NCI-H1694 (cell line): ENCODE results near the gene ESR1.
A peak's percentile ranks its signal among the peaks of the same experiment; 100 is the strongest.

Experiments used
- DNase-seq: peaks from one replicate; lab custom pipeline; 2025; lab: John Stamatoyannopoulos, UW

ESR1 gene

DNA sequence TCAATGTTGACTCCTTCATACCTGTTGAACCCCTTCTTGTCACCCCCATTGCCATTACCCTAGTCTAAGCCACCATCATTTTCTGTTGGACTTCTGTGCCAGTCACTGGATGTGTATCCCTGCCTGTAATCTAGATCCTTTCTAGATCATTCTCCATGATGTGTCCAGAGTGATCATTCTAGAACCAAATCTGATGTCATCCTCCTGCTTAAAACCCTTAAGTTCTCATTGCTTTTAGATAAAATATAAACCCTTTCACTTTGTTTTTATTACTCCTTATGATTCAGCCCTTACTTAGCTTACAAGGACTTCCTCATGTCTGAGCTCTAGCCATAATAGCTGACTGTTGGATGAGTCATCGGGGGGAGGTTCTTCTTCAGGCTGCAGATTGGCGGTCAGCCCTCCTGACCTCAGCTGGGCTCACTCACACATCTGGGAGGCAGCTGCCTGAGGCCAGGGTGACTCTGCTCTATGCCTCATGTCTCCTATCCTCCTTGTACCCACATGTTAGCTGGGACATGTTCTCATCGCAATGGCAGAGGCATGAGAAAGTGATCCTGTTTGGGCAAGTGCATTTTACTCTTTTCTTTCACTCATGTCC is 287.6 kb downstream of the ESR1 start:
- DNase-seq = no peak

DNA sequence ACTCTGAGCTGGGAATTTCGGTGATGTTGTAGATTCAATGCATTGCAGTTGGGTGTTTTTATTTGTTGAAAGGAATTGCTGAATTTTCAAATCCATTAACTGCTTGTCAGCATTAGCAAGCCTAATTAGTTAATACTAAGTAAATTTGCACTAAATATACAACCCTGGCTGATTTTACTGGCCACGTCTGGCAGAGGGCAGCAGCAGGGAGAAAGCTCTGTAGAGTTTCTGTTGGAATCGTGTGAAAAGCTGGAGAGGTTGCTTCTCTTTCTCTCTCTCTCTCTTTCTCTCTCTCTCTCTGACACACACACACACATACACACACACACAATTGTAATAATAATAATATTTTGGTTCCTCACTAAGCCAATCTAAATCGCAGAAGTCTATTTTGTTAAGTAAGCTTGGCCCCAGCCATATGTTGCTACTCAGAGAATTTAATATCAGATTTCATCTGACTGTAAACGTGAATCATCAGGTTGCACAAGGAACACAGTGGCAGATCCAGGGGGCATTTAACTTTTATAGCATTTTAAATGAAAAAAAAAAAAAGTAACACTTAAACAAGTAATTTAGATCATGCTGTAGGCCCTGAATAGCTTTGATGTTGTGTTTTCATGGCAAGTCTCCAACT is 289.5 kb downstream of the ESR1 start:
- no peak for DNase-seq

DNA sequence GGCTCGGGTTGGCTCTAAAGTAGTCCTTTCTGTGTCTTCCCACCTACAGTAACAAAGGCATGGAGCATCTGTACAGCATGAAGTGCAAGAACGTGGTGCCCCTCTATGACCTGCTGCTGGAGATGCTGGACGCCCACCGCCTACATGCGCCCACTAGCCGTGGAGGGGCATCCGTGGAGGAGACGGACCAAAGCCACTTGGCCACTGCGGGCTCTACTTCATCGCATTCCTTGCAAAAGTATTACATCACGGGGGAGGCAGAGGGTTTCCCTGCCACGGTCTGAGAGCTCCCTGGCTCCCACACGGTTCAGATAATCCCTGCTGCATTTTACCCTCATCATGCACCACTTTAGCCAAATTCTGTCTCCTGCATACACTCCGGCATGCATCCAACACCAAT is 291.2 kb downstream of the ESR1 start:
- DNase-seq = no peak

DNA sequence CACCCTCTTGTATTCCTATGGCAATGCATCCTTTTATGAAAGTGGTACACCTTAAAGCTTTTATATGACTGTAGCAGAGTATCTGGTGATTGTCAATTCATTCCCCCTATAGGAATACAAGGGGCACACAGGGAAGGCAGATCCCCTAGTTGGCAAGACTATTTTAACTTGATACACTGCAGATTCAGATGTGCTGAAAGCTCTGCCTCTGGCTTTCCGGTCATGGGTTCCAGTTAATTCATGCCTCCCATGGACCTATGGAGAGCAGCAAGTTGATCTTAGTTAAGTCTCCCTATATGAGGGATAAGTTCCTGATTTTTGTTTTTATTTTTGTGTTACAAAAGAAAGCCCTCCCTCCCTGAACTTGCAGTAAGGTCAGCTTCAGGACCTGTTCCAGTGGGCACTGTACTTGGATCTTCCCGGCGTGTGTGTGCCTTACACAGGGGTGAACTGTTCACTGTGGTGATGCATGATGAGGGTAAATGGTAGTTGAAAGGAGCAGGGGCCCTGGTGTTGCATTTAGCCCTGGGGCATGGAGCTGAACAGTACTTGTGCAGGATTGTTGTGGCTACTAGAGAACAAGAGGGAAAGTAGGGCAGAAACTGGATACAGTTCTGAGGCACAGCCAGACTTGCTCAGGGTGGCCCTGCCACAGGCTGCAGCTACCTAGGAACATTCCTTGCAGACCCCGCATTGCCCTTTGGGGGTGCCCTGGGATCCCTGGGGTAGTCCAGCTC is 292.1 kb downstream of the ESR1 start:
- DNase-seq = no peak

DNA sequence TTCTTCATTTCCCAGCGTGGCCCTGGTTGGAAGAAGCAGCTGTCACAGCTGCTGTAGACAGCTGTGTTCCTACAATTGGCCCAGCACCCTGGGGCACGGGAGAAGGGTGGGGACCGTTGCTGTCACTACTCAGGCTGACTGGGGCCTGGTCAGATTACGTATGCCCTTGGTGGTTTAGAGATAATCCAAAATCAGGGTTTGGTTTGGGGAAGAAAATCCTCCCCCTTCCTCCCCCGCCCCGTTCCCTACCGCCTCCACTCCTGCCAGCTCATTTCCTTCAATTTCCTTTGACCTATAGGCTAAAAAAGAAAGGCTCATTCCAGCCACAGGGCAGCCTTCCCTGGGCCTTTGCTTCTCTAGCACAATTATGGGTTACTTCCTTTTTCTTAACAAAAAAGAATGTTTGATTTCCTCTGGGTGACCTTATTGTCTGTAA is 292.7 kb downstream of the ESR1 start:
- no peak for DNase-seq

DNA sequence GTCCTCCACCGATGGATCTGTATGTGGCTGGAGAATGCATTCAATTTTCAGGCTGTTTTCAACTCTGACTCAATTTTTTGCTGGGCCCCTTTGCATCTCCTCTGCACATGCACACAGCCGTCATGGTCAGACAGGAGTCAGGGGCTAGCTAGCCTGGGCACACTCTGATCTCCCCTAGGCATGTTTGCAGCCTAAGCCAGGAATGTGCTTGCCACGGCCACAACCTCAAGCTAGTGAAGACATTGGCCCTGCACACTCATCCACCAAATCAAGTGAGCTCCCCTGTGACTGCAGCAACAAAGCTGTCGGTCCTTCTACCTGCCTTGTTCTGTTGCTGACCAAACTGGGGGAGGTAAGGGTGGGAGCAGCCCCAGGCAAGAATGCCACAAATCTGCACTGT is 300.5 kb downstream of the ESR1 start:
- no peak for DNase-seq

DNA sequence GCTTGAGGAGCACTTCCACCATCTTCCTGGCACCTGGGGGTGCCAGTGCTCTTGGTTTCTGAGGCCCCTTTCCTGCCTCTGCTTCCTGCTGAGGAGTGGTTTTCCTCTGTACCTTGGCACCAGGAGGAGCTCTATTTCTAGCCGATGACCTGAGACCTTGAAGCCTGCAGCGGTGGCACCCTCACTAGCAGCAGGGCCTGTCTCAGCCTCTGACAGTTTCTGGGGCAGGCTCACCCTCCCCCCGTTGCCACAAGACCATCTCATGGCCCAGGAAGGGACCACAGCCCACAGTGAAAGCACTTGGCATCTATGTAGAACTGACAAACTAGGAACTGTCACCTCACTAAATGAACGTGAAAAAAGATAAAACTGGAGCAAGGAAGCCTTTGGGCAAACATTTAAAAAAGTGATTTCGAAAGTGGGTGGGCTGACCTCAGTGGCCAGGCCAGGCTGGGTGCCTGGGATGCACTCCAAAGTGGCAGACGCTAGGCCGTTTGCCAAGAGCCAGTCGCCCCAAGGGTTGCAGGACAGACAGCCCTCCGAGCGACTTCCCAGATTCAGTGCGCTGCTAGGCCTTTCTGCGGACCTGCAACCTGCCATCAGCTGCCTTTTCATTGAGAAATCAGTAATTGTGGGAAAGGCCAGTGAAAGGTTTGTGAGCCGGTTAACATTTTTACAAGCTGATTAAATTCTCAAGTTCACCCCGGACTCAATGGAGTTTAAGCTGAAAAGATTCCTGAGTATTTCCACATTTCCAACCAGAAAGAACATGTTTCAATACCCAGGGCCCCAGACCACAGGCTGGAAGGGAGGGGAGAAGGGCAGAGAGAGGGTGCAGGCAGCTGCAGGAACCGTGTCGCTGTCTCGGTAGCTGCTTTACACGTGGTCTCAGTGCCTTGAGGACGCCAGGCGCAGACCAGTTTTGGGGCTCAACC is 303.7 kb downstream of the ESR1 start:
- DNase-seq = no peak

DNA sequence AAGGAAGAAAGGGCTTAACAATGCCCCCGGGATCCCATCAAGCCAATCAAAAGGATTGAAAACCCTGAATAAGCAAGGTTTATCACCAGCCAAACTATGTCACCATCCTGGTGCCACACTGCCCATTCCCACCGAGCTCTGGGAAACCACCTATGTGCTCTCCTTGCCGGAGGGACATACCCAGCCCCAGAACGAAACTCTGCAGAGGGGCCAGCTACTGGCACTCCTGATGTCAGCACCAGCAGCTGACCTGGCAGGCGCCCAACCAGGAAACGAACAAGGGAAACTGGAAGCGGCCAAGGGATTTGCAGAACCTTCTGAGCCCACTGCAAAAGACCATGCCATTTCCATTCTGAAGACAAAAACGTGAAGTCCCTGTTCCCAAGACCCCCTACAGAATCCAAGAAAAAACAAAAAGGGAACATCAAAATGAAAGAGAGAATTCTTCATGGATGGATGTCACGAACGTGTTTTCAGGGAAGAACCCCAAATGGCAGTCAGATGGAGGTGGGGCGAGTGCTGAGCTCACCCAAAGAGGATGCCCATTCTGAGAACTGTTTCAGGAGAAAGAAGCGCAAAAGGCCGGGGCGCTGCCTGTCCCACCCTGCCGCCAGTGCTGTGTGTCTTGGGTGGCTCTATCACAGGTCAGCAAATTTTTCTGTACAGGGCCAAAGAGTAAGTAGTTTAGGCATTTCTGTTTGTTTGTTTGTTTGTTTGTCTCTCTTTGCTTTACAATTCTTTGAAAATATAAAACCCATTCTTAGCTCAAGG is 305.2 kb downstream of the ESR1 start:
- no peak for DNase-seq

DNA sequence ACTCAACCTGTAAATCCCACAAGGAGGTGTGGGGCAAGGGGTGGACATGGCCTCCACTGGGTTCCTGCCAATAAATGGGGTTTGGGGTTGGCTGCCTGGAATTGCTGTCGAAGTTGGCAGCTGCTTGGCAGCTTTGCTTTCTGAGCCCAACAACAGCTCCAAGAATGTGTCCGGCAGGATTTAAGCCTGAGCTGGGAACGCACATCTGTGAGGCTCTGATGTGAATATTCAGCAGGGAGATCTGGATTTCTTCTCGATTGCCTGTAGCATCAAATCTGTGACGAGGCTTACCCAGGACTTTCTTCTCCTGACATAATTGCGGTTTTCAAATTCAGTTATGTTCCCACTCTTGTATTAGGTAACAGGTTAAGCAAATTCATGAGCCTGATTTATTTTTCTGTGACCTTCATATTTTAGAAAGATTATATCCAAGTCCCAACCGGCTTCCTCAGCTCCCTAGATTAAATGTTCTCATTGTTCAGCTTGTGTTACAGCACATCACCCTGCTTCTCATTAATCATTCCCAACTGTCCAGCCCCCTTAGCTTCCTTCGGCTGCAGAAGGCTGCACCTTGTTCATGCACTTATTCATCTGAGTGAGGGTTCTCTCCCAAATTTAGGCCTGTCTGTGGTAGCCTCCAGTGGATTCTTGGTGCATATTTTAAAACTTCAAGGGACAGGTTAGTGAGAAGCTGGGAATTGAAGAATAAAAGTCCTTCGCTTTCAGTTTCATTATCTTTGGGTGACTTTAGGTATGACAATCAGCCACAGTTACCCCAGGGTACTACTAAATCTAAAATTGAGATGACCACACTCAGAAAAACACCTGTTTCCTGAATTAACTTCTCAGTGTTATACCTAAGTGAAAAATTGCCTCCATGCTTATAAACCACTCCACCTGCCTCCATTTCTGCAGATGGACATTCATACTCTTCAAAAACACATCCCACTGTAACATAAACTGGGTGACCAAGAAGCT is 310.0 kb downstream of the ESR1 start:
- DNase-seq = no peak

DNA sequence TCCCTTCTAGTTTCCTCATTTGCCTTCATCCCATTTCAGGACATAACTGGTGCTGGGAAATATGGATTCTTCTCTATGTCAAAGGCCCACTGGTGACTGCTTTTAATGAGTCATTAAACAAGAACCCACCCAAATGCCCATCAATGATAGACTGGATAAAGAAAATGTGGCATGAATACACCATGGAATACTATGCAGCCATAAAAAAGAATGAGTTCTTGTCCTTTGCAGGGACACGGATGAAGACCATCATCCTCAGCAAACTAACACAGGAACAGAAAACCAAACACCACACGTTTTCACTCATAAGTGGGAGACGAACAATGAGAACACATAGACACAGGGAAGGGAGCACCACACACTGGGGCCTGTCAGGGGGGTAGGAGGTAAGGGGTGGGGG is 310.7 kb downstream of the ESR1 start:
- no peak for DNase-seq

DNA sequence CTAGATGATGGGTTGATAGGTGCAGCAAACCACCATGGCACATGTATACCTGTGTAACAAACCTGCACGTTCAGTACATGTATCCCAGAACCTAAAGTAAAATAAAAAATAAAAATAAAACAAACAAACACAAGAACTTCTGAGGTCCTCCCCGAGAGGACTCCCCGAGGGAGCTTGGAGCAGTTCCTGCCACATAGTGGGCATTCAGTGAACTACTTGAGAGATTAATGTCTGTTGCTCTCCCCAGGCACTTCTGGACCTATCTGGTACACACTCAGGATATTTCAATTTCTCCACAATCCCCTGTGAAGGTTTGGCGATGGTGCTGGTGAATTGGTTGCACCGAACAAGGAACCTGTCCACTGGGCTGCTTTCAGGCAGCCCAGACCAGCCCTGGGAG is 311.2 kb downstream of the ESR1 start:
- no peak for DNase-seq

DNA sequence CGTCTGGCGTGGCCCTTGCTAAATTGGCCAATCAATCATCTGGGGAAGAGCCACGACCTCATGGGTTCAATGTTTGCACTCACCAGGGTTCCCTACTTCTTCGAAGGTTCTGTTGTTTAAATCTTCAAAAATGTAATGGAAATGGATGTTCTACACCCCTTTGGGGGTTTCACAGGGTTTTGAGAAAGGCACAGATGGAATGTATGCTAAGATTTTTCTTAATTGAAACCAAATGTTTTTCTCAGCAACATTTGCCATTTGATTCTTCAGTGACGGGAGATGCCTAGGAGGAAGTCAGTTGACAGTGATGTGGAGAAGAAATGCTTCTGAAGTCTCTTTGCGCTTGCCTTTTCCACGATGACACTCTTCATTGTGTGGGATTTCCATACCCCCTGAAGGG is 312.3 kb downstream of the ESR1 start:
- DNase-seq = no peak

DNA sequence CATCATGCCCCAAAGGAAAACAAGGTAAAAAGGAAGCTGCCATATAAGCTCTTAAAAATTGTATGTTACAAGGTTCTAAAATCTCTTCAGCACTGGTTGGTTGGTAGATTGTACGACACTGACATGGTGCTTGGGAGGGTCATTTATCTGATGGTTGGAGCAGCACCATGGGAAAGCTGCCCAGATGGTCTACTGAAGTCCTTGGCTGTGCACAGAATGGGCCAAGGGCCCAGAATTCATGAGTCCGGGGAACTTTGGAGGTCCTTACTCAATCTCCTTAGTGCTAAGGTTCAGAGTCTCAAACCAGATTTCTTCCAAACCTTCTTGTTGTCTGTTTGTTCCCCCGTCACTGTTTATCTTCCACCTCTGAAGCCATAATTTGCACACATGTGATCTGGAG is 314.4 kb downstream of the ESR1 start:
- no peak for DNase-seq

DNA sequence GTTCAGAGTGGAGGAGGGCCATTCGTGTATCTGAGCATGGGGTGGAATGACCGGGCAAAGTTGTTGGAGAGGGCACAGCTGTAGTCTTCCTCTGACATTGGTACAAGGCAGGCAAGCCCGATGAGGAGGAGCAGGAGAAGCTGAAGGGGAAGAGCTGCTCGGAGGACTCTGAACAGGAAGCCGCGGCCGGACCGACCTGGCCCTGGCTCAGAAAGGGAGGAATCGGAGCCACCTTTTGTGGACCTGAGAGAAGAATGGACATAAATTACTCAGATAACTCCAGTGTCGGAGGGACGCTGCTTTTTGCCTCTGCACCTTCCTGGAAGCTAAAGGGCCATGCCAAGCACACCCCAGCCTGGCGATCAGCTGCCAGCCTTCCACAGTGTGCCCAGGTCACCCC is 315.0 kb downstream of the ESR1 start:
- DNase-seq = no peak

DNA sequence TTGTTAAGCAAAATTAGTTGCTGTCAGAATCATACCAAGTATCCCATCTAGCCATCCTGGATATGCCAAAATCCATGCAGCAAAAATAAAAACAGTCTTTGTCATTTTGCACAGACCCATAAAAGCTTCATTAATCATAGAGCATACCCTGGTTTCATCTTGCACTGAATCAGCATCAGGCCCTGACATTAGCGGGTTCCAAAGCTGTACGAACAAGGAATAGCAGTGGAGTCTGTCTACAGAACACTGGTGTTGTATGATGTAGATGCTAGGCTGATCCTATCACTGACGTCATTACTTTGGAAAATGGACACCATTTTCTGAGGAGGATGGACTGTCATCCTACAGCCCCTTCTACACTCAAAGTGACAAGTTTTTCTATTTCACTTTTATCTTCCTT is 315.6 kb downstream of the ESR1 start:
- DNase-seq = no peak

DNA sequence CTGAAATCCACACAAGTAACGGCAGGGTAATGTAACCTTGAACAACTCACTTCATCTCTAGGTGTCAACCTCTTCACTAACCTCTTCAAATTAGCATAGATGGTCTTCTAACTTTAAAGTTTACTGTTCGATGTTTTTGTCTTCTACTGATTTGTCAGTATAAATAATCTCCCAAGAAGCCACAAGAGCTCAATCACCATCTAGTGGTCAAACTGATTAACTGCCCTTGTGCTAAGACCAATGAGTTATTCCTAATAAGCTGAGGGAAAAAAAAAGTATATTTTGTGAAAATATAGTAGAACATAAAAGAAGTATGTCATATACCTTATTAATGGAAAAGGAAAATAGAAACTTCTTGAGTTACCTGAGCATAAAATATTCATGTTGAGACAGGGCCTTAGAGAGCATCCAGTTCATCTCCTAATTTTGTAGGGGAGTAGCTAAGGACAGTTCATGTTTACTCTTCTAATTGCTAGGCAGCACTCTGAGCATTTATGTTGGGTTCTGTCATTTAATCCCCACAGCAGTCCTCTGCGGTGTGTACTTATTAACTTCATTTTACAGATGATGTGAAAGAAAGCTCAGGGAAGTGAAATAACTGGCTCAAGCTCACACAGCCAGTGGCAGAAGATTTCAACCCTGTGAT is 317.1 kb downstream of the ESR1 start:
- DNase-seq = peak; percentile 2

DNA sequence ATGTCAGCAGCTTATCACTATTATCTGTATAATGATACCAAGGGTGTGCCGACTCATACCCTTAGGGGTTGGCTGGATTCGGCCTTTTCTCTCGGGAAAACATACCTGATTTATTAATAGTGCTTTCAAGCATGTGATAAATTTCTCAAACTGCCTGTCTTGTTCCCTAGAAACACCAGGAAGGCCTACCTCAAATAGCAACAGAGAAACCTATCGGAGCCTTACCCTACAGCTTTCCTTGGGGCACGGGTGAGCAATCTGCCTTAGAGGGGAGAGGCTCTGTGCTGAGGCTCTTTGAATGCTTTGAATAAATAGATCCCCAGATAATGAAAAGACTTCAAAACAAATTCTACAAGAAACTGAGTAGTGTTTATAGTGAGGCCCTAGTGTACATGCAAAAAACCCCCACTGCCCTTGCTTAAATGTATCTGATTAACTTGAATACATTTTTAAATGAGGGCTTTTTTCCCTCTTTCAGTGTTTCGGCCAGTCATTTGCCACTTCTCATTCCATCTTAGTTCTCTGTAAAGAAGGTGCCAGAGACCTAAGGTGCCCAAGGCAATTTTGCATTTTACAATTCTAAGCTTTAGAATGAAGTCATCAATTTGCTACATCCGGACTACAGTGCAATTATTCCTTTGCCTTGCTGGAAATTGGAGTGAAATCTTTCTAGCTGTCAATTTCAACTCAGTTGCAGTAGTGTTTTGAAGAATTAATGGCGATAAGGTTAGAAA is 320.1 kb downstream of the ESR1 start:
- no peak for DNase-seq

DNA sequence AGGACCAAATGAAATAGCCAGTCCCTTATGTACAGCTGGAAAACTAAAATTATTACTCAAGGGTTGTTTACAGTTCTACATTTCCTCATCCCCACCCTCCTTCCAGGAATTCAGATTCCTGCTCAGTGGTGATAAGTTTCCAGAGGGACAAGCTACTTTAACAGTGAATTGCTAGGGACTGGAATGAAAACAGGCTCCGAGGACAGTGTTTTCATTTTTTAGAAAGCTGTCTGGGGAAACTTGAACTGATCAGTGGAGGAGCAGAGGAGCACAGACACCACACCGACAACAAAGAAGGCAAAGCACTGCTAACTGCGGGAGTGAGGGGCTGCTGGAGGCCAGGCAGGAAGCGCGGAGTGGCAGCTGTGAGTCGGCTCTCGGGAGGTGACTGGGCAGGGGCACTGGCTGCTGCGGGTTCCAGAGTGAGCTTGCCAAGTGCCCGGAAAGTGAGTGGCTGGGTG is 322.2 kb downstream of the ESR1 start:
- DNase-seq = no peak

DNA sequence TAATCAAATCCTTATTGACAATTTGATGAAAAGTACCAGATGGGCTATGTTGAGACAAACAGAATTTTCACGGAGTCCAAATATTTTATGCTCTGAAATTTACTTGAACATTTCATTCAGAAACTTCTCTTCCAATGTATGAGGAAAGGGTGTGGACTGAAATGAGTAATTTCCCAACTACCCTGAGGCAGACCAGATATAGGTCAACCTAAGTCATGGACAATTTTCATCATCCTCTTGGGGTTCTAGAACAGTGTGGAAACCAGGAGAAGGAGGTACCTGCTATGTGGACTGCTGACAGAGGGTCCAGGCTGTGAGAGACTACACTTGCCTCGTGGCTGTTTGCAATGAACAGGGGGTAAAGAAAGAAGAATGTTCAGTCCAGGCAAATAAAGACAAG is 323.0 kb downstream of the ESR1 start:
- no peak for DNase-seq
